NOMO-1 treated with DMSO at 0.1 percent for 48 hours (cell line): ENCODE results near the gene CD244.
A peak's percentile ranks its signal among the peaks of the same experiment; 100 is the strongest.
"Not testable (repeated sequence)": the region's sequence is repeated elsewhere in the genome, so short reads cannot be mapped to it uniquely, and the experiment has no call there.

Experiments used
- DNase-seq: peaks from one replicate; lab custom pipeline; 2025; ENCODE audit not compliant: unreplicated experiment; lab: John Stamatoyannopoulos, UW

Gene CD244

GRCh38 chr1:160879056-160879455, 16.4 kb upstream of the CD244 start:
- no peak for DNase-seq

- peak; percentile 17 for DNase-seq
These were observed 14.5 kb upstream of the CD244 start for GRCh38 chr1:160877221-160877620.

- DNase-seq: no peak
These were observed 13.6 kb upstream of the CD244 start for GRCh38 chr1:160876311-160876710.

- DNase-seq: peak; percentile 24
These were observed 12.9 kb upstream of the CD244 start for GRCh38 chr1:160875591-160875990.

- no peak for DNase-seq
These were observed 12.2 kb upstream of the CD244 start for GRCh38 chr1:160874935-160875334.

- peak; percentile 89 for DNase-seq
These were observed 5.5 kb upstream of the CD244 start for GRCh38 chr1:160868141-160868540.

GRCh38 chr1:160867651-160868050, 5.0 kb upstream of the CD244 start:
- not testable (repeated sequence) for DNase-seq

- no peak for DNase-seq
These were observed 4.1 kb upstream of the CD244 start for GRCh38 chr1:160866695-160867260.

- no peak for DNase-seq
These were observed 3.5 kb upstream of the CD244 start for GRCh38 chr1:160866001-160866694.

- no peak for DNase-seq
These were observed 2.6 kb upstream of the CD244 start for GRCh38 chr1:160865337-160865736.

- no peak for DNase-seq
These were observed 1.5 kb upstream of the CD244 start for GRCh38 chr1:160864173-160864572.

- DNase-seq: peak; percentile 86
These were observed 1.1 kb upstream of the CD244 start for GRCh38 chr1:160863774-160864131.

- DNase-seq: peak; percentile 79
These were observed 530 bp upstream of the CD244 start for GRCh38 chr1:160863061-160863773.

- no peak for DNase-seq
These were observed 1.7 kb downstream of the CD244 start for GRCh38 chr1:160860840-160861505.

- DNase-seq: peak; percentile 66
These were observed 3.5 kb downstream of the CD244 start for GRCh38 chr1:160859166-160859565.

- DNase-seq: no peak
These were observed 4.2 kb downstream of the CD244 start for GRCh38 chr1:160858507-160858906.

- DNase-seq: no peak
These were observed 4.6 kb downstream of the CD244 start for GRCh38 chr1:160858097-160858496.

GRCh38 chr1:160855181-160855981, 7.3 kb downstream of the CD244 start:
- DNase-seq: no peak

GRCh38 chr1:160853754-160854153, 8.9 kb downstream of the CD244 start:
- DNase-seq: no peak

- no peak for DNase-seq
These were observed 9.7 kb downstream of the CD244 start for GRCh38 chr1:160853014-160853413.

GRCh38 chr1:160850993-160851392, 11.7 kb downstream of the CD244 start:
- DNase-seq: no peak
